Lower leg skin (tissue), 3 donors: ENCODE measurements around the gene SRRT.

Experiments used
- CTCF ChIP-seq, 3 donors: fragments of 450-650 bp; IDR thresholded peaks; one replicate each; pipeline ENCODE4 v1.5.1; 2016; ENCODE audit warnings: antibody characterized with exemption in 3 of 3, mild to moderate bottlenecking in 3 of 3, moderate library complexity in 2 of 3
- POLR2A ChIP-seq, 2 donors: fragments of 450-650 bp; IDR thresholded peaks; one replicate each; pipeline ENCODE4 v1.6.1; 2016 to 2017; ENCODE audit warnings: antibody characterized with exemption in 2 of 2, mild to moderate bottlenecking in 1 of 2, moderate library complexity in 1 of 2

GRCh38 chr7:100895701-100895955, 20.7 kb downstream of the SRRT start, which contains the start of gene ACHE:
- no peak for TF ChIP-seq CTCF (IDR thresholded peaks at IDR 0.05)
- no peak for TF ChIP-seq POLR2A (IDR thresholded peaks at IDR 0.05)
